Activated CD8-positive, alpha-beta T cell treated with anti-CD3 and anti-CD28 coated beads for 36 hours (primary cell): Measurements from ENCODE around the gene RAD51B. TPM values are rescaled to one million over a fixed set of nuclear protein-coding genes. Genes with fewer than 3 reads are reported as not detected.

ENCODE experiments used
- ATAC-seq: fragments of 200-7000 bp; cut with Tn5 transposase; one replicate; pipeline ENCODE4 v1.10.0; 2021; ENCODE audit warnings: mild to moderate bottlenecking, moderate library complexity
- CTCF ChIA-PET: fragments of 350-600 bp; sonication (Branson Sonifier 250); formaldehyde crosslinking; loops from one replicate; lab custom pipeline; 2021; ENCODE audit warnings: antibody characterized with exemption; lab: Charles Lee
- POLR2A ChIA-PET: fragments of 350-600 bp; sonication (Branson Sonifier 250); formaldehyde crosslinking; loops from one replicate; lab custom pipeline; 2021; ENCODE audit warnings: antibody characterized with exemption; lab: Charles Lee
- DNase-seq: peaks from one replicate; pipeline ENCODE4 v3.0.0-alpha.2; 2020
- H3K27ac Mint-ChIP-seq: one replicate; pipeline ENCODE4 v1.8.0; 2021; ENCODE audit warnings: mild to moderate bottlenecking, mixed read lengths
- H3K27me3 Mint-ChIP-seq: one replicate; pipeline ENCODE4 v1.8.0; 2021; ENCODE audit warnings: mixed read lengths
- H3K36me3 Mint-ChIP-seq: one replicate; pipeline ENCODE4 v1.8.0; 2021; ENCODE audit warnings: low read depth, mixed read lengths
- H3K4me1 Mint-ChIP-seq: one replicate; pipeline ENCODE4 v1.8.0; 2021; ENCODE audit warnings: low read depth, mixed read lengths
- H3K4me3 Mint-ChIP-seq: one replicate; pipeline ENCODE4 v1.8.0; 2021; ENCODE audit warnings: mild to moderate bottlenecking, moderate library complexity, mixed read lengths
- H3K9me3 Mint-ChIP-seq: one replicate; pipeline ENCODE4 v1.8.0; 2021; ENCODE audit warnings: mixed read lengths
- CTCF ChIP-seq: fragments of 200-600 bp; IDR thresholded peaks from one replicate; pipeline ENCODE4 v1.8.0; 2022; ENCODE audit warnings: antibody characterized with exemption, mild to moderate bottlenecking
- intact Hi-C: fragments of 100-400 bp; cut with micrococcal nuclease; formaldehyde crosslinking; loops from one replicate; pipeline ENCODE4 v1.10.0; 2022
- total RNA-seq, 2 experiments: library from RNA; stranded (reverse); gene quantifications; one replicate each; pipeline ENCODE4 v1.2.3, GENCODE V29; 2021

Gene RAD51B
- total RNA-seq, 2 experiments from 2014 or later = 38.2 to 40.6 TPM

- DNase-seq = no peak
- ChIA-PET CTCF (interaction anchor here (1.3 kb wide), 1 partner anchor 11 kb away, joined by 4 read pairs; no protein-coding TSS in a partner anchor), POLR2A (no interaction called here)
- TF ChIP-seq CTCF = no peak
- Mint-ChIP-seq H3K36me3 (no peaks in the 10 kb centered on the region), H3K27me3 (no peaks in the 10 kb centered on the region), H3K4me1 (peaks cover 6% of the 10 kb centered on the region), H3K4me3 (no peak overlapping the region), H3K27ac (no peak overlapping the region), H3K9me3 (no peaks in the 10 kb centered on the region)
- no peak for ATAC-seq
- intact Hi-C loops = no loop called here
These were observed 733.7 kb downstream of the RAD51B start for GRCh38 chr14:68553311-68553710.

- Mint-ChIP-seq H3K36me3 (no peaks in the 10 kb centered on the region), H3K9me3 (no peaks in the 10 kb centered on the region), H3K4me3 (no peak overlapping the region), H3K27me3 (no peaks in the 10 kb centered on the region), H3K4me1 (peaks cover 6% of the 10 kb centered on the region), H3K27ac (no peak overlapping the region)
- ATAC-seq (no peak), DNase-seq (no peak)
- intact Hi-C loops = no loop called here
- ChIA-PET POLR2A (no interaction called here), CTCF (interaction anchor here (1.3 kb wide), 1 partner anchor 10 kb away, joined by 4 read pairs; no protein-coding TSS in a partner anchor)
- TF ChIP-seq CTCF = no peak
These were observed 734.7 kb downstream of the RAD51B start for GRCh38 chr14:68554231-68554630.

- intact Hi-C loops = no loop called here
- Mint-ChIP-seq H3K36me3 (no peaks in the 10 kb centered on the region), H3K4me1 (peaks cover 4% of the 10 kb centered on the region), H3K27me3 (no peaks in the 10 kb centered on the region), H3K9me3 (no peaks in the 10 kb centered on the region), H3K27ac (no peak overlapping the region), H3K4me3 (no peak overlapping the region)
- TF ChIP-seq CTCF = no peak
- CTCF ChIA-PET = no interaction called here
- POLR2A ChIA-PET = no interaction called here
- DNase-seq = no peak
- ATAC-seq = no peak
These were observed 736.7 kb downstream of the RAD51B start for GRCh38 chr14:68556253-68556652.

GRCh38 chr14:68557648-68558047 is 738.1 kb downstream of the RAD51B start:
- Mint-ChIP-seq H3K9me3 (no peaks in the 10 kb centered on the region), H3K4me3 (no peak overlapping the region), H3K27ac (no peak overlapping the region), H3K27me3 (no peaks in the 10 kb centered on the region), H3K4me1 (peaks cover 14% of the 10 kb centered on the region), H3K36me3 (no peaks in the 10 kb centered on the region)
- CTCF ChIA-PET = no interaction called here
- POLR2A ChIA-PET = interaction anchor here (1.2 kb wide), 1 partner anchor 14 kb away, joined by 4 read pairs; no protein-coding TSS in a partner anchor
- TF ChIP-seq CTCF = no peak
- DNase-seq = no peak
- ATAC-seq = no peak
- intact Hi-C loops = no loop called here

GRCh38 chr14:68558096-68558495 is 738.5 kb downstream of the RAD51B start:
- no peaks in the 10 kb centered on the region for H3K36me3 Mint-ChIP-seq
- H3K4me1 Mint-ChIP-seq = peaks cover 14% of the 10 kb centered on the region
- H3K27me3 Mint-ChIP-seq = no peaks in the 10 kb centered on the region
- no peaks in the 10 kb centered on the region for H3K9me3 Mint-ChIP-seq
- H3K27ac Mint-ChIP-seq = no peak overlapping the region
- POLR2A ChIA-PET = interaction anchor here (1.2 kb wide), 1 partner anchor 14 kb away, joined by 4 read pairs; no protein-coding TSS in a partner anchor
- CTCF ChIA-PET = no interaction called here
- H3K4me3 Mint-ChIP-seq = no peak overlapping the region
- no peak for DNase-seq
- intact Hi-C loops = no loop called here
- no peak for TF ChIP-seq CTCF
- ATAC-seq = no peak
